SK-N-SH treated with all-trans-retinoic acid at 6 μM for 48 hours (cell line): ENCODE measurements around the gene CDH6.

ENCODE experiments used
- ATAC-seq: fragments of 200-7000 bp; cut with Tn5 transposase; 3 replicates; pipeline ENCODE4 v1.9.1; 2020; ENCODE audit warnings: mild to moderate bottlenecking, moderate library complexity
- ARNTL ChIP-seq: fragments of 450-650 bp; formaldehyde crosslinking; IDR thresholded peaks from 2 replicates; pipeline ENCODE4 v1.5.0; 2020; ENCODE audit warnings: low read depth, mild to moderate bottlenecking, moderate library complexity, borderline replicate concordance
- BACH2 ChIP-seq: fragments of 250-450 bp; sonication (Bioruptor Pico); IDR thresholded peaks from 2 replicates; pipeline ENCODE4 v1.9.0; 2021; ENCODE audit warnings: mild to moderate bottlenecking, borderline replicate concordance
- CSDC2 ChIP-seq: fragments of 250-450 bp; sonication (Bioruptor Pico); IDR thresholded peaks from 2 replicates; pipeline ENCODE4 v1.5.0; 2020; ENCODE audit warnings: mild to moderate bottlenecking, moderate library complexity
- ESRRG ChIP-seq: fragments of 250-450 bp; sonication (Bioruptor Pico); IDR thresholded peaks from 2 replicates; pipeline ENCODE4 v1.6.1; 2021; ENCODE audit warnings: mild to moderate bottlenecking
- GLIS3 ChIP-seq: fragments of 250-450 bp; sonication (Bioruptor Pico); IDR thresholded peaks from 2 replicates; pipeline ENCODE4 v1.5.0; 2020; ENCODE audit warnings: mild to moderate bottlenecking, moderate library complexity
- ISL1 ChIP-seq: fragments of 250-450 bp; sonication (Bioruptor Pico); IDR thresholded peaks from 2 replicates; pipeline ENCODE4 v2.1.2; 2022; ENCODE audit warnings: mild to moderate bottlenecking, moderate library complexity
- OSR1 ChIP-seq: fragments of 250-450 bp; sonication (Bioruptor Pico); IDR thresholded peaks from 2 replicates; pipeline ENCODE4 v1.8.0; 2022; ENCODE audit warnings: moderate library complexity, mild to moderate bottlenecking, inconsistent platforms
- RARB ChIP-seq: fragments of 250-450 bp; sonication (Bioruptor Pico); IDR thresholded peaks from 2 replicates; pipeline ENCODE4 v1.8.0; 2021; ENCODE audit warnings: mild to moderate bottlenecking, moderate library complexity
- SNAI2 ChIP-seq: fragments of 250-450 bp; sonication (Bioruptor Pico); IDR thresholded peaks from 2 replicates; pipeline ENCODE4 v1.5.0; 2020; ENCODE audit warnings: mild to moderate bottlenecking, moderate library complexity
- TCF4 ChIP-seq: fragments of 250-450 bp; sonication (Bioruptor Pico); IDR thresholded peaks from 2 replicates; pipeline ENCODE4 v1.8.0; 2021; ENCODE audit warnings: mild to moderate bottlenecking, moderate library complexity, borderline replicate concordance
- TOX ChIP-seq: fragments of 250-450 bp; sonication (Bioruptor Pico); IDR thresholded peaks from 2 replicates; pipeline ENCODE4 v1.8.0; 2021; ENCODE audit warnings: mild to moderate bottlenecking, moderate library complexity, borderline replicate concordance
- ZC3H10 ChIP-seq: fragments of 250-450 bp; sonication (Bioruptor Pico); IDR thresholded peaks from 2 replicates; pipeline ENCODE4 v1.5.1; 2021; ENCODE audit warnings: mild to moderate bottlenecking, moderate library complexity
- ZFP3 ChIP-seq: fragments of 250-450 bp; sonication (Bioruptor Pico); IDR thresholded peaks from 2 replicates; pipeline ENCODE4 v1.5.0; 2020; ENCODE audit warnings: mild to moderate bottlenecking, moderate library complexity
- ZFP30 ChIP-seq: fragments of 450-650 bp; formaldehyde crosslinking; IDR thresholded peaks from 2 replicates; pipeline ENCODE4 v1.5.0; 2022; ENCODE audit warnings: mild to moderate bottlenecking, moderate library complexity
- ZNF565 ChIP-seq: fragments of 450-650 bp; formaldehyde crosslinking; conservative IDR thresholded peaks from 2 replicates; pipeline ENCODE4 v1.5.0; 2020; ENCODE audit warnings: low read depth, mild to moderate bottlenecking, moderate library complexity
- ZNF8 ChIP-seq: fragments of 450-650 bp; formaldehyde crosslinking; IDR thresholded peaks from 2 replicates; pipeline ENCODE4 v1.5.0; 2020; ENCODE audit warnings: mild to moderate bottlenecking, moderate library complexity
- TF ChIP-seq, protein P1 (sequence below): fragments of 250-450 bp; sonication (Bioruptor Pico); IDR thresholded peaks from 2 replicates; pipeline ENCODE4 v1.5.1; 2021; ENCODE audit warnings: mild to moderate bottlenecking, moderate library complexity
- TF ChIP-seq, protein P2 (sequence below): fragments of 250-450 bp; sonication (Bioruptor Pico); IDR thresholded peaks from 2 replicates; pipeline ENCODE4 v1.8.0; 2020; ENCODE audit warnings: mild to moderate bottlenecking, moderate library complexity, borderline replicate concordance
- TF ChIP-seq, protein P3 (sequence below): fragments of 250-450 bp; sonication (Bioruptor Pico); IDR thresholded peaks from 2 replicates; pipeline ENCODE4 v1.8.0; 2021; ENCODE audit warnings: low read depth, mild to moderate bottlenecking, moderate library complexity, borderline replicate concordance
- TF ChIP-seq, protein P4 (sequence below): fragments of 250-450 bp; sonication (Bioruptor Pico); IDR thresholded peaks from 2 replicates; pipeline ENCODE4 v1.5.1; 2020; ENCODE audit warnings: low read depth, mild to moderate bottlenecking, moderate library complexity
- TF ChIP-seq, protein P5 (sequence below): fragments of 250-450 bp; sonication (Bioruptor Pico); IDR thresholded peaks from 2 replicates; pipeline ENCODE4 v1.5.0; 2020; ENCODE audit warnings: mild to moderate bottlenecking, moderate library complexity

Gene CDH6

DNA sequence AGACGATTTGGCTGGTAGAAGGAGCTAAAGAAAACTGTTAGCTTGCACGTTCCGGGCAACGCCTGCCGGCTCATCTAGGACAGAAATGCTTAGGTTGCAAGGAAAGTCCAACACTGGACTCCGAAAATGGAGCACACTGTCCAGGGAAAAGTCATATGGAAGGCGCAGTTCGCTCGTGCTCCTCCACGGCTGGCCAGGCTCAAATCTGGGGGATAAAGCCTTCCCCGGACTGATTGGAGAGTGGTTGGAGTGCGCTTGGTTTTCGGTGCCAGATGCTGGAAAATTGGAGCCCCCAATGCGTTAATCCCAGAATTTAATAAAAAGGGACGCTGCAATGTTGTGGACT is 955 bp downstream of the CDH6 start:
- ATAC-seq, result peak; percentile 40
- TF ChIP-seq RARB (CRISPR knock-in tag) (no peak), OSR1 (CRISPR knock-in tag) (no peak), ZC3H10 (no peak), TCF4 (CRISPR knock-in tag) (no peak), CSDC2 (CRISPR knock-in tag) (no peak), ZFP3 (CRISPR knock-in tag) (no peak), GLIS3 (CRISPR knock-in tag) (no peak), ZNF565 (CRISPR knock-in tag) (no peak), ESRRG (CRISPR knock-in tag) (no peak), SNAI2 (CRISPR knock-in tag) (no peak), TOX (CRISPR knock-in tag) (no peak), ZFP30 (CRISPR knock-in tag) (no peak), ARNTL (CRISPR knock-in tag) (no peak)
- TF ChIP-seq, protein P1, sequence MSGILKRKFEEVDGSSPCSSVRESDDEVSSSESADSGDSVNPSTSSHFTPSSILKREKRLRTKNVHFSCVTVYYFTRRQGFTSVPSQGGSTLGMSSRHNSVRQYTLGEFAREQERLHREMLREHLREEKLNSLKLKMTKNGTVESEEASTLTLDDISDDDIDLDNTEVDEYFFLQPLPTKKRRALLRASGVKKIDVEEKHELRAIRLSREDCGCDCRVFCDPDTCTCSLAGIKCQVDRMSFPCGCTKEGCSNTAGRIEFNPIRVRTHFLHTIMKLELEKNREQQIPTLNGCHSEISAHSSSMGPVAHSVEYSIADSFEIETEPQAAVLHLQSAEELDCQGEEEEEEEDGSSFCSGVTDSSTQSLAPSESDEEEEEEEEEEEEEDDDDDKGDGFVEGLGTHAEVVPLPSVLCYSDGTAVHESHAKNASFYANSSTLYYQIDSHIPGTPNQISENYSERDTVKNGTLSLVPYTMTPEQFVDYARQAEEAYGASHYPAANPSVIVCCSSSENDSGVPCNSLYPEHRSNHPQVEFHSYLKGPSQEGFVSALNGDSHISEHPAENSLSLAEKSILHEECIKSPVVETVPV (CRISPR knock-in tag), result no peak
- TF ChIP-seq, protein P2, sequence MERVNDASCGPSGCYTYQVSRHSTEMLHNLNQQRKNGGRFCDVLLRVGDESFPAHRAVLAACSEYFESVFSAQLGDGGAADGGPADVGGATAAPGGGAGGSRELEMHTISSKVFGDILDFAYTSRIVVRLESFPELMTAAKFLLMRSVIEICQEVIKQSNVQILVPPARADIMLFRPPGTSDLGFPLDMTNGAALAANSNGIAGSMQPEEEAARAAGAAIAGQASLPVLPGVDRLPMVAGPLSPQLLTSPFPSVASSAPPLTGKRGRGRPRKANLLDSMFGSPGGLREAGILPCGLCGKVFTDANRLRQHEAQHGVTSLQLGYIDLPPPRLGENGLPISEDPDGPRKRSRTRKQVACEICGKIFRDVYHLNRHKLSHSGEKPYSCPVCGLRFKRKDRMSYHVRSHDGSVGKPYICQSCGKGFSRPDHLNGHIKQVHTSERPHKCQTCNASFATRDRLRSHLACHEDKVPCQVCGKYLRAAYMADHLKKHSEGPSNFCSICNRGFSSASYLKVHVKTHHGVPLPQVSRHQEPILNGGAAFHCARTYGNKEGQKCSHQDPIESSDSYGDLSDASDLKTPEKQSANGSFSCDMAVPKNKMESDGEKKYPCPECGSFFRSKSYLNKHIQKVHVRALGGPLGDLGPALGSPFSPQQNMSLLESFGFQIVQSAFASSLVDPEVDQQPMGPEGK (CRISPR knock-in tag), result no peak
- TF ChIP-seq, protein P3, sequence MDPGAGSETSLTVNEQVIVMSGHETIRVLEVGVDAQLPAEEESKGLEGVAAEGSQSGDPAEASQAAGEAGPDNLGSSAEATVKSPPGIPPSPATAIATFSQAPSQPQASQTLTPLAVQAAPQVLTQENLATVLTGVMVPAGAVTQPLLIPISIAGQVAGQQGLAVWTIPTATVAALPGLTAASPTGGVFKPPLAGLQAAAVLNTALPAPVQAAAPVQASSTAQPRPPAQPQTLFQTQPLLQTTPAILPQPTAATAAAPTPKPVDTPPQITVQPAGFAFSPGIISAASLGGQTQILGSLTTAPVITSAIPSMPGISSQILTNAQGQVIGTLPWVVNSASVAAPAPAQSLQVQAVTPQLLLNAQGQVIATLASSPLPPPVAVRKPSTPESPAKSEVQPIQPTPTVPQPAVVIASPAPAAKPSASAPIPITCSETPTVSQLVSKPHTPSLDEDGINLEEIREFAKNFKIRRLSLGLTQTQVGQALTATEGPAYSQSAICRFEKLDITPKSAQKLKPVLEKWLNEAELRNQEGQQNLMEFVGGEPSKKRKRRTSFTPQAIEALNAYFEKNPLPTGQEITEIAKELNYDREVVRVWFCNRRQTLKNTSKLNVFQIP, result no peak
- TF ChIP-seq, protein P4, sequence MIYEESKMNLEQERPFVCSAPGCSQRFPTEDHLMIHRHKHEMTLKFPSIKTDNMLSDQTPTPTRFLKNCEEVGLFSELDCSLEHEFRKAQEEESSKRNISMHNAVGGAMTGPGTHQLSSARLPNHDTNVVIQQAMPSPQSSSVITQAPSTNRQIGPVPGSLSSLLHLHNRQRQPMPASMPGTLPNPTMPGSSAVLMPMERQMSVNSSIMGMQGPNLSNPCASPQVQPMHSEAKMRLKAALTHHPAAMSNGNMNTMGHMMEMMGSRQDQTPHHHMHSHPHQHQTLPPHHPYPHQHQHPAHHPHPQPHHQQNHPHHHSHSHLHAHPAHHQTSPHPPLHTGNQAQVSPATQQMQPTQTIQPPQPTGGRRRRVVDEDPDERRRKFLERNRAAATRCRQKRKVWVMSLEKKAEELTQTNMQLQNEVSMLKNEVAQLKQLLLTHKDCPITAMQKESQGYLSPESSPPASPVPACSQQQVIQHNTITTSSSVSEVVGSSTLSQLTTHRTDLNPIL (CRISPR knock-in tag), result no peak
- TF ChIP-seq, protein P5, sequence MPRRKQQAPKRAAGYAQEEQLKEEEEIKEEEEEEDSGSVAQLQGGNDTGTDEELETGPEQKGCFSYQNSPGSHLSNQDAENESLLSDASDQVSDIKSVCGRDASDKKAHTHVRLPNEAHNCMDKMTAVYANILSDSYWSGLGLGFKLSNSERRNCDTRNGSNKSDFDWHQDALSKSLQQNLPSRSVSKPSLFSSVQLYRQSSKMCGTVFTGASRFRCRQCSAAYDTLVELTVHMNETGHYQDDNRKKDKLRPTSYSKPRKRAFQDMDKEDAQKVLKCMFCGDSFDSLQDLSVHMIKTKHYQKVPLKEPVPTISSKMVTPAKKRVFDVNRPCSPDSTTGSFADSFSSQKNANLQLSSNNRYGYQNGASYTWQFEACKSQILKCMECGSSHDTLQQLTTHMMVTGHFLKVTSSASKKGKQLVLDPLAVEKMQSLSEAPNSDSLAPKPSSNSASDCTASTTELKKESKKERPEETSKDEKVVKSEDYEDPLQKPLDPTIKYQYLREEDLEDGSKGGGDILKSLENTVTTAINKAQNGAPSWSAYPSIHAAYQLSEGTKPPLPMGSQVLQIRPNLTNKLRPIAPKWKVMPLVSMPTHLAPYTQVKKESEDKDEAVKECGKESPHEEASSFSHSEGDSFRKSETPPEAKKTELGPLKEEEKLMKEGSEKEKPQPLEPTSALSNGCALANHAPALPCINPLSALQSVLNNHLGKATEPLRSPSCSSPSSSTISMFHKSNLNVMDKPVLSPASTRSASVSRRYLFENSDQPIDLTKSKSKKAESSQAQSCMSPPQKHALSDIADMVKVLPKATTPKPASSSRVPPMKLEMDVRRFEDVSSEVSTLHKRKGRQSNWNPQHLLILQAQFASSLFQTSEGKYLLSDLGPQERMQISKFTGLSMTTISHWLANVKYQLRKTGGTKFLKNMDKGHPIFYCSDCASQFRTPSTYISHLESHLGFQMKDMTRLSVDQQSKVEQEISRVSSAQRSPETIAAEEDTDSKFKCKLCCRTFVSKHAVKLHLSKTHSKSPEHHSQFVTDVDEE (CRISPR knock-in tag), result no peak

DNA sequence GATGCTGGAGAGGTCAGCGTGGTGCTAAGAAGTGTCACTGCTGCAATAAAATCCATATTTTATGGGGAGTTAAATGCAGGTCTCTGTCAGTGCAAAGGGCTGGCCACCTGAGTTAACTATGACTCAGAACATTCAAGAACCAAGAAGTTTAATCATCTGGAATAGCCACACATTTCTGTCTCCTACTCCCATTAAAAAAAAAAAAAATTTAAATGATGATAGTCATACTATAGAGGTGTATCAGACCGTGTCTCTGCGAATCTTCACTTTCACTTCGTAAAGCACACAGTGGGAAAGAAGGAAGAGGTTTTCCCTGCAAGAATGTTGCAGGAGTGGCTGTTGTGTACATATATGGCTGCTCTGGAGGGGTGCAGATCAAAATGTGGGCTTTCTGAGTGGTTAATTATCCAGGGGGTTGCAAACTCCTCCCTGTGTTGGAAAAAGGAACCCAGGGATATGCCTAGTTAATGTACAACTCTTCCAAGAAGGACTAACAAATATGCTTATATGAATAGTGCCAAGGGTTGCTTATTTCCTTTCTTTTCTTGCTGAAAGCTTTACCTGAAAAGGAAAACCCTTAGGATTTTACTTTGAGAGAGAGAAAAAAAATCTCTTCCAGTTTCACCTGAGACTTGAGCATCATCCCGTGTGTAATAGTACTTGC is 1.5 kb downstream of the CDH6 start:
- TF ChIP-seq ZFP30 (CRISPR knock-in tag) (no peak), ZFP3 (CRISPR knock-in tag) (no peak), ZNF8 (CRISPR knock-in tag) (no peak), TCF4 (CRISPR knock-in tag) (no peak), CSDC2 (CRISPR knock-in tag) (no peak), BACH2 (CRISPR knock-in tag) (no peak), ZNF565 (CRISPR knock-in tag) (no peak), ESRRG (CRISPR knock-in tag) (no peak)
- TF ChIP-seq, all 23 proteins: peak for 0
- peak; percentile 11; the same call in 1 of the 3 replicates for ATAC-seq

DNA sequence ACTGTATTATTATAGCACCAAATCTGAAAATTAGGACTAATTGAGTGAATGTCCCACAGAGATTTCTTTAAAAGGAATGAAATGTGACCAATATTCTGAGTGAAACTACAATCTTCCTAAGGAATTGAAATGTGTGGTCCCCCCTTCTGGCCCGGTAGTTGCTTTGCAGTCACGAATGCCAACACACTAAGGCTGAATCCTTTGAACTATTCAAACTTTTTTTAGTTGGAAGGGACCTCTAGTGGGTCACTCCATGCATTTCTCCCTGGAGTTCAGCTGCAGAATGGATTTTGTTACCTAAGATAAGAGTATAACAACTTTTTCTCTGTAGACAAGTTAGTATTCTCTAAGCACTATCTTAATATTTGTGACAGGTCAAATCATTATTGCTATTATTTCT is 2.8 kb downstream of the CDH6 start:
- TF ChIP-seq ZFP3 (CRISPR knock-in tag) (no peak), ARNTL (CRISPR knock-in tag) (no peak), BACH2 (CRISPR knock-in tag) (no peak), ISL1 (CRISPR knock-in tag) (no peak), GLIS3 (CRISPR knock-in tag) (no peak), TCF4 (CRISPR knock-in tag) (no peak), ZNF565 (CRISPR knock-in tag) (no peak), ZNF8 (CRISPR knock-in tag) (no peak)
- TF ChIP-seq, protein P2 (CRISPR knock-in tag), result no peak
- TF ChIP-seq, protein P1 (CRISPR knock-in tag), result no peak
- ATAC-seq, result no peak
